Measurements from ENCODE around the gene FNIP1. TPM values are rescaled to one million over a fixed set of nuclear protein-coding genes. Genes with fewer than 3 reads are reported as not detected.
"Not testable (repeated sequence)": the region's sequence is repeated elsewhere in the genome, so short reads cannot be mapped to it uniquely, and the experiment has no call there.

Gene FNIP1
- total and polyA plus RNA-seq, 2 donors, result 8.3 to 71.7 TPM

- Histone ChIP-seq H3K4me1 (ENCODE audit: insufficient read depth) (no peaks in the 10 kb centered on the region), H3K4me3 (ENCODE audit: low read depth, low read length) (peak overlapping the region; percentile 95), H3K36me3 (ENCODE audit: insufficient read depth) (no peaks in the 10 kb centered on the region), H3K27ac (ENCODE audit: low read depth) (peak overlapping the region; percentile 99)
- peak; percentile 15 for DNase-seq (ENCODE audit: extremely low spot score)
- under 1% methylated on average over 56 of the region's 56 CpGs for WGBS
Observed at GRCh38 chr5:131795879-131796792, 681 bp downstream of the FNIP1 start.

GRCh38 chr5:131795228-131795627, 1.6 kb downstream of the FNIP1 start:
- Histone ChIP-seq H3K36me3 (ENCODE audit: insufficient read depth) (no peaks in the 10 kb centered on the region), H3K4me1 (ENCODE audit: insufficient read depth) (no peaks in the 10 kb centered on the region), H3K4me3 (ENCODE audit: low read depth, low read length) (no peak overlapping the region), H3K27ac (ENCODE audit: low read depth) (no peak overlapping the region)
- no peak for DNase-seq (ENCODE audit: extremely low spot score)
- WGBS, result 55% methylated on average over 6 of the region's 6 CpGs

GRCh38 chr5:131794586-131794985, 2.2 kb downstream of the FNIP1 start:
- no peaks in the 10 kb centered on the region for H3K4me1 ChIP-seq (ENCODE audit: insufficient read depth)
- H3K4me3 ChIP-seq (ENCODE audit: low read depth, low read length), result no peak overlapping the region
- no peak for DNase-seq (ENCODE audit: extremely low spot score)
- no peaks in the 10 kb centered on the region for H3K36me3 ChIP-seq (ENCODE audit: insufficient read depth)
- H3K27ac ChIP-seq (ENCODE audit: low read depth), result peak overlapping the region; percentile 18
- 84% methylated on average over 4 of the region's 4 CpGs for WGBS

GRCh38 chr5:131792896-131793295, 3.9 kb downstream of the FNIP1 start:
- Histone ChIP-seq H3K27ac (ENCODE audit: low read depth) (no peak overlapping the region), H3K4me1 (ENCODE audit: insufficient read depth) (no peaks in the 10 kb centered on the region), H3K36me3 (ENCODE audit: insufficient read depth) (no peaks in the 10 kb centered on the region), H3K4me3 (ENCODE audit: low read depth, low read length) (no peak overlapping the region)
- 97% methylated on average over 2 of the region's 2 CpGs for WGBS
- no peak for DNase-seq (ENCODE audit: extremely low spot score)

GRCh38 chr5:131791866-131792265, 5.0 kb downstream of the FNIP1 start:
- 94% methylated on average over 6 of the region's 6 CpGs for WGBS
- DNase-seq (ENCODE audit: extremely low spot score), result no peak
- no peaks in the 10 kb centered on the region for H3K4me1 ChIP-seq (ENCODE audit: insufficient read depth)
- H3K27ac ChIP-seq (ENCODE audit: low read depth), result no peak overlapping the region
- H3K4me3 ChIP-seq (ENCODE audit: low read depth, low read length), result no peak overlapping the region
- no peaks in the 10 kb centered on the region for H3K36me3 ChIP-seq (ENCODE audit: insufficient read depth)

- no peak overlapping the region for H3K4me3 ChIP-seq (ENCODE audit: low read depth, low read length)
- H3K36me3 ChIP-seq (ENCODE audit: insufficient read depth), result no peaks in the 10 kb centered on the region
- no peak overlapping the region for H3K27ac ChIP-seq (ENCODE audit: low read depth)
- 94% methylated on average over 2 of the region's 2 CpGs for WGBS
- DNase-seq (ENCODE audit: extremely low spot score), result no peak
- no peaks in the 10 kb centered on the region for H3K4me1 ChIP-seq (ENCODE audit: insufficient read depth)
Observed at GRCh38 chr5:131790550-131790949, 6.3 kb downstream of the FNIP1 start.

GRCh38 chr5:131789765-131790164, 7.1 kb downstream of the FNIP1 start:
- H3K27ac ChIP-seq (ENCODE audit: low read depth), result no peak overlapping the region
- whole genome bisulfite sequencing, result 72% methylated on average over 3 of the region's 3 CpGs
- H3K4me3 ChIP-seq (ENCODE audit: low read depth, low read length), result no peak overlapping the region
- no peaks in the 10 kb centered on the region for H3K4me1 ChIP-seq (ENCODE audit: insufficient read depth)
- no peaks in the 10 kb centered on the region for H3K36me3 ChIP-seq (ENCODE audit: insufficient read depth)
- no peak for DNase-seq (ENCODE audit: extremely low spot score)

GRCh38 chr5:131787736-131788135, 9.1 kb downstream of the FNIP1 start:
- H3K4me1 ChIP-seq (ENCODE audit: insufficient read depth), result peaks cover 1% of the 10 kb centered on the region
- H3K4me3 ChIP-seq (ENCODE audit: low read depth, low read length), result no peak overlapping the region
- DNase-seq (ENCODE audit: extremely low spot score), result no peak
- WGBS, result 84% methylated on average over 4 of the region's 4 CpGs
- no peaks in the 10 kb centered on the region for H3K36me3 ChIP-seq (ENCODE audit: insufficient read depth)
- H3K27ac ChIP-seq (ENCODE audit: low read depth), result no peak overlapping the region

GRCh38 chr5:131786900-131787692, 9.7 kb downstream of the FNIP1 start:
- Histone ChIP-seq H3K27ac (ENCODE audit: low read depth) (no peak overlapping the region), H3K4me3 (ENCODE audit: low read depth, low read length) (no peak overlapping the region), H3K4me1 (ENCODE audit: insufficient read depth) (peaks cover 1% of the 10 kb centered on the region), H3K36me3 (ENCODE audit: insufficient read depth) (no peaks in the 10 kb centered on the region)
- DNase-seq (ENCODE audit: extremely low spot score), result no peak
- 75% methylated on average over 4 of the region's 4 CpGs for WGBS

GRCh38 chr5:131786036-131786435, 10.8 kb downstream of the FNIP1 start:
- Histone ChIP-seq H3K4me3 (ENCODE audit: low read depth, low read length) (no peak overlapping the region), H3K4me1 (ENCODE audit: insufficient read depth) (peaks cover 1% of the 10 kb centered on the region), H3K36me3 (ENCODE audit: insufficient read depth) (no peaks in the 10 kb centered on the region), H3K27ac (ENCODE audit: low read depth) (no peak overlapping the region)
- WGBS, result 94% methylated on average over 1 of the region's 1 CpG
- DNase-seq (ENCODE audit: extremely low spot score), result no peak

- WGBS, result 95% methylated on average over 1 of the region's 1 CpG
- no peak overlapping the region for H3K4me3 ChIP-seq (ENCODE audit: low read depth, low read length)
- no peaks in the 10 kb centered on the region for H3K36me3 ChIP-seq (ENCODE audit: insufficient read depth)
- peaks cover 1% of the 10 kb centered on the region for H3K4me1 ChIP-seq (ENCODE audit: insufficient read depth)
- H3K27ac ChIP-seq (ENCODE audit: low read depth), result no peak overlapping the region
- no peak for DNase-seq (ENCODE audit: extremely low spot score)
Observed at GRCh38 chr5:131783874-131784273, 12.9 kb downstream of the FNIP1 start.

GRCh38 chr5:131783357-131783756, 13.5 kb downstream of the FNIP1 start:
- no peak for DNase-seq (ENCODE audit: extremely low spot score)
- 87% methylated on average over 1 of the region's 1 CpG for WGBS
- H3K36me3 ChIP-seq (ENCODE audit: insufficient read depth), result no peaks in the 10 kb centered on the region
- peaks cover 1% of the 10 kb centered on the region for H3K4me1 ChIP-seq (ENCODE audit: insufficient read depth)
- H3K27ac ChIP-seq (ENCODE audit: low read depth), result no peak overlapping the region
- no peak overlapping the region for H3K4me3 ChIP-seq (ENCODE audit: low read depth, low read length)

GRCh38 chr5:131782717-131783116, 14.1 kb downstream of the FNIP1 start:
- no peak for DNase-seq (ENCODE audit: extremely low spot score)
- H3K36me3 ChIP-seq (ENCODE audit: insufficient read depth), result no peaks in the 10 kb centered on the region
- WGBS, result 98% methylated on average over 11 of the region's 11 CpGs
- H3K27ac ChIP-seq (ENCODE audit: low read depth), result no peak overlapping the region
- peaks cover 3% of the 10 kb centered on the region for H3K4me1 ChIP-seq (ENCODE audit: insufficient read depth)
- no peak overlapping the region for H3K4me3 ChIP-seq (ENCODE audit: low read depth, low read length)

GRCh38 chr5:131778141-131778540, 18.7 kb downstream of the FNIP1 start:
- H3K4me3 ChIP-seq (ENCODE audit: low read depth, low read length); DNase-seq (ENCODE audit: extremely low spot score); H3K4me1 ChIP-seq (ENCODE audit: insufficient read depth); H3K27ac ChIP-seq (ENCODE audit: low read depth); H3K36me3 ChIP-seq (ENCODE audit: insufficient read depth): not testable (repeated sequence)
- 100% methylated on average over 1 of the region's 1 CpG for WGBS
